ENCODE results near the gene EHBP1. TPM values are rescaled to one million over a fixed set of nuclear protein-coding genes. Genes with fewer than 3 reads are reported as not detected.

EHBP1 gene
- total and polyA plus RNA-seq, 2 experiments from 2014 or later, result 27.2 to 47.9 TPM

DNA sequence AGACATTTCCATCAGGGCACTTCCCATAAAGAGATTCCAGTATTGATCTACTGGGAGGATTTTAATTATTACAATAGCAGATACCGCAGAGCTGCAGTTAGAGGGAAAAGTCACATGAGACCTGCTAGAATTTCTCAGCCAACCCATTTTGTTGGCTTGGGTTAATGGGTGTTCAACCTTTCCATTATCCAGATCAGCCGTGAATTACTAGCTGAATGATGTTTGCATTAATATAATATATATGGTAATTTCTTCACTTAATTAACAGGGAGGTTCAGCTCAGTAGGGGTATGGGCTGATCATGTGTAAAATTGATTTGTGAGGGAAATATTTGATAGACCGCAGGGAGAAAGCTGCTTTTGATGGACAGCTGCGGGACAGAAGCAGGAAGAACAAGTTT lies 288.7 kb downstream of the EHBP1 start (continued):
- TF ChIP-seq, protein P1, sequence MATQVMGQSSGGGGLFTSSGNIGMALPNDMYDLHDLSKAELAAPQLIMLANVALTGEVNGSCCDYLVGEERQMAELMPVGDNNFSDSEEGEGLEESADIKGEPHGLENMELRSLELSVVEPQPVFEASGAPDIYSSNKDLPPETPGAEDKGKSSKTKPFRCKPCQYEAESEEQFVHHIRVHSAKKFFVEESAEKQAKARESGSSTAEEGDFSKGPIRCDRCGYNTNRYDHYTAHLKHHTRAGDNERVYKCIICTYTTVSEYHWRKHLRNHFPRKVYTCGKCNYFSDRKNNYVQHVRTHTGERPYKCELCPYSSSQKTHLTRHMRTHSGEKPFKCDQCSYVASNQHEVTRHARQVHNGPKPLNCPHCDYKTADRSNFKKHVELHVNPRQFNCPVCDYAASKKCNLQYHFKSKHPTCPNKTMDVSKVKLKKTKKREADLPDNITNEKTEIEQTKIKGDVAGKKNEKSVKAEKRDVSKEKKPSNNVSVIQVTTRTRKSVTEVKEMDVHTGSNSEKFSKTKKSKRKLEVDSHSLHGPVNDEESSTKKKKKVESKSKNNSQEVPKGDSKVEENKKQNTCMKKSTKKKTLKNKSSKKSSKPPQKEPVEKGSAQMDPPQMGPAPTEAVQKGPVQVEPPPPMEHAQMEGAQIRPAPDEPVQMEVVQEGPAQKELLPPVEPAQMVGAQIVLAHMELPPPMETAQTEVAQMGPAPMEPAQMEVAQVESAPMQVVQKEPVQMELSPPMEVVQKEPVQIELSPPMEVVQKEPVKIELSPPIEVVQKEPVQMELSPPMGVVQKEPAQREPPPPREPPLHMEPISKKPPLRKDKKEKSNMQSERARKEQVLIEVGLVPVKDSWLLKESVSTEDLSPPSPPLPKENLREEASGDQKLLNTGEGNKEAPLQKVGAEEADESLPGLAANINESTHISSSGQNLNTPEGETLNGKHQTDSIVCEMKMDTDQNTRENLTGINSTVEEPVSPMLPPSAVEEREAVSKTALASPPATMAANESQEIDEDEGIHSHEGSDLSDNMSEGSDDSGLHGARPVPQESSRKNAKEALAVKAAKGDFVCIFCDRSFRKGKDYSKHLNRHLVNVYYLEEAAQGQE (IDR thresholded peaks at IDR 0.05; ENCODE audit: unreplicated experiment), result no peak
- TF ChIP-seq JUNB (IDR thresholded peaks at IDR 0.05; ENCODE audit: unreplicated experiment) (no peak), ZNF331 (CRISPR knock-in tag; IDR thresholded peaks at IDR 0.05; ENCODE audit: low read depth) (no peak), EZH2 (IDR thresholded peaks at IDR 0.05; ENCODE audit: low read depth, unreplicated experiment) (no peak), EZH2phosphoT487 (IDR thresholded peaks at IDR 0.05; ENCODE audit: unreplicated experiment) (no peak)
- TF ChIP-seq, protein P2, sequence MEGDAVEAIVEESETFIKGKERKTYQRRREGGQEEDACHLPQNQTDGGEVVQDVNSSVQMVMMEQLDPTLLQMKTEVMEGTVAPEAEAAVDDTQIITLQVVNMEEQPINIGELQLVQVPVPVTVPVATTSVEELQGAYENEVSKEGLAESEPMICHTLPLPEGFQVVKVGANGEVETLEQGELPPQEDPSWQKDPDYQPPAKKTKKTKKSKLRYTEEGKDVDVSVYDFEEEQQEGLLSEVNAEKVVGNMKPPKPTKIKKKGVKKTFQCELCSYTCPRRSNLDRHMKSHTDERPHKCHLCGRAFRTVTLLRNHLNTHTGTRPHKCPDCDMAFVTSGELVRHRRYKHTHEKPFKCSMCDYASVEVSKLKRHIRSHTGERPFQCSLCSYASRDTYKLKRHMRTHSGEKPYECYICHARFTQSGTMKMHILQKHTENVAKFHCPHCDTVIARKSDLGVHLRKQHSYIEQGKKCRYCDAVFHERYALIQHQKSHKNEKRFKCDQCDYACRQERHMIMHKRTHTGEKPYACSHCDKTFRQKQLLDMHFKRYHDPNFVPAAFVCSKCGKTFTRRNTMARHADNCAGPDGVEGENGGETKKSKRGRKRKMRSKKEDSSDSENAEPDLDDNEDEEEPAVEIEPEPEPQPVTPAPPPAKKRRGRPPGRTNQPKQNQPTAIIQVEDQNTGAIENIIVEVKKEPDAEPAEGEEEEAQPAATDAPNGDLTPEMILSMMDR (conservative IDR thresholded peaks at IDR 0.05; ENCODE audit: low read depth in 2 of 2), result no peak

DNA sequence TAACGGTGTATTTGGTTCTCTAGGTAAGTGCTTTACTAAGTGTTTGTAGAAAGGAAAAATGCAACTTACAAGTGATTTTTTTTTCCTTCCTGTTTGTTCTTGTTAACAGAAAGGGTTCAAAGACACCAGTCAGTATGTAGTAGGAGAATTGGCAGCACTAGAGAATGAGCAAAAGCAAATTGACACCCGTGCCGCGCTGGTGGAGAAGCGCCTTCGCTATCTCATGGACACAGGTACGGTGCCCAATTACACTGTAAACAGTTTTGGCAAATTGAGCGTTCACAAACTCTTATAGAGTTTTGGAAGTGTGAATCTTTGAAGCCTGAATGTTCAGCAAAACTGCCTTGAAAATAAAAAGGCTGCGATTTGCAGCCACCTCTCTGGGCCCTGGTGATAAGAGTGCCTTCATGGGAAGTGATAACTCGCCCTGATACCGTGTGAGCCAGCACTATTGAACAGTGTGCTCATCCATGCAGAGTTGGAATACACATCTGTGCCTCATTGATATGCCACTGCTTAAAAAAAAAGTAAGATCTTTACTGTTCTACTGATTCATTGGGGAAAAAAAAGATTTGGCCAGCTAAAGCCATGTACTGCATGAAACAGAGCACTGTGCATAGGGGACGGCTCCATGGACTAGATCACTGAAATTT lies 291.1 kb downstream of the EHBP1 start:
- no peak overlapping the region for H3K4me3 ChIP-seq
- no peak overlapping the region for H3K27ac Mint-ChIP-seq
- ATAC-seq (no peak; the same call in 2 of the 3 replicates), DNase-seq (ENCODE audit: low spot score) (no peak)
- H3K27me3 Mint-ChIP-seq (ENCODE audit: insufficient read depth, low read depth, poor library complexity), result no peaks in the 10 kb centered on the region
- H3K79me2 ChIP-seq (replicated peaks; ENCODE audit: insufficient read depth), result no peaks in the 10 kb centered on the region
- no peaks in the 10 kb centered on the region; the same call in 1 of the 2 replicates for H3K4me1 ChIP-seq (ENCODE audit: insufficient read depth)
- peaks cover 4% of the 10 kb centered on the region; the same call in 1 of the 3 replicates for H3K36me3 Mint-ChIP-seq (ENCODE audit: low read depth)
- H3K4me2 ChIP-seq, result no peak overlapping the region
- no peak overlapping the region for H2AFZ ChIP-seq
- H4K20me1 ChIP-seq (replicated peaks; ENCODE audit: insufficient read depth), result no peaks in the 10 kb centered on the region
- no peak overlapping the region for H3K4me3 Mint-ChIP-seq
- no peaks in the 10 kb centered on the region for H3F3A ChIP-seq (replicated peaks; ENCODE audit: low read depth)
- H3K36me3 ChIP-seq (ENCODE audit: insufficient read depth), result no peaks in the 10 kb centered on the region
- peaks cover 12% of the 10 kb centered on the region; the same call in 2 of the 3 replicates for H3K4me1 Mint-ChIP-seq
- no peaks in the 10 kb centered on the region for H3K27me3 ChIP-seq (ENCODE audit: insufficient read depth)
- H3K9me3 Mint-ChIP-seq, result no peaks in the 10 kb centered on the region
- no peaks in the 10 kb centered on the region for H3K9me2 ChIP-seq (ENCODE audit: insufficient read depth)
- TF ChIP-seq STAT1 (IDR thresholded peaks at IDR 0.05; ENCODE audit: unreplicated experiment) (no peak), POLR2AphosphoS5 (IDR thresholded peaks at IDR 0.05; ENCODE audit: low read depth) (no peak)
- H3K27ac ChIP-seq (ENCODE audit: low read depth), result no peak overlapping the region

All from GM23338 (cell line).